ENCODE results near the gene CACFD1.

The CACFD1 gene

GRCh38 chr9:133484671-133485437 is 25.1 kb downstream of the CACFD1 start:
- Mint-ChIP-seq H3K9me3 (no peaks in the 10 kb centered on the region), H3K27me3 (peaks cover 6 to 10% of the 10 kb centered on the region in 2 donors), H3K4me3 (no peak overlapping the region), H3K36me3 (ENCODE audit: insufficient read depth) (no peaks in the 10 kb centered on the region), H3K27ac (no peak overlapping the region), H3K4me1 (ENCODE audit: low read depth in 2 of 2) (peaks cover 6 to 7% of the 10 kb centered on the region in 2 donors)
- DNase-seq (no peak), ATAC-seq (replicated peaks) (no peak)

- no peak overlapping the region for H3K27ac Mint-ChIP-seq
- peak overlapping the region; percentile 59 for H3K4me3 Mint-ChIP-seq
- H3K36me3 Mint-ChIP-seq (ENCODE audit: insufficient read depth), result no peaks in the 10 kb centered on the region
- H3K27me3 Mint-ChIP-seq, result peaks cover 15 to 18% of the 10 kb centered on the region in 2 donors
- DNase-seq (no peak), ATAC-seq (replicated peaks) (peak; percentile 28)
- peaks cover 4% of the 10 kb centered on the region in 2 donors for H3K4me1 Mint-ChIP-seq (ENCODE audit: low read depth in 2 of 2)
- no peaks in the 10 kb centered on the region for H3K9me3 Mint-ChIP-seq
Measured at GRCh38 chr9:133485531-133486260, 25.9 kb downstream of the CACFD1 start.

GRCh38 chr9:133487331-133487725 is 27.6 kb downstream of the CACFD1 start:
- Mint-ChIP-seq H3K4me1 (ENCODE audit: low read depth in 2 of 2) (peaks cover 4% of the 10 kb centered on the region in 2 donors), H3K27me3 (peaks cover 15 to 19% of the 10 kb centered on the region in 2 donors)

GRCh38 chr9:133488686-133489252 is 29.0 kb downstream of the CACFD1 start:
- DNase-seq (no peak), ATAC-seq (replicated peaks) (no peak)
- no peak overlapping the region for H3K27ac Mint-ChIP-seq
- H3K36me3 Mint-ChIP-seq (ENCODE audit: insufficient read depth), result no peaks in the 10 kb centered on the region
- no peaks in the 10 kb centered on the region for H3K9me3 Mint-ChIP-seq
- peaks cover 4% of the 10 kb centered on the region in 2 donors for H3K4me1 Mint-ChIP-seq (ENCODE audit: low read depth in 2 of 2)
- no peak overlapping the region for H3K4me3 Mint-ChIP-seq
- H3K27me3 Mint-ChIP-seq, result peaks cover 15 to 32% of the 10 kb centered on the region in 2 donors

More at GRCh38 chr9:133487331-133487725, 27.6 kb downstream of the CACFD1 start:
- ATAC-seq (replicated peaks) (no peak), DNase-seq (no peak)
- H3K36me3 Mint-ChIP-seq (ENCODE audit: insufficient read depth), result no peaks in the 10 kb centered on the region
- H3K27ac Mint-ChIP-seq, result no peak overlapping the region
- H3K4me3 Mint-ChIP-seq, result no peak overlapping the region
- H3K9me3 Mint-ChIP-seq, result no peaks in the 10 kb centered on the region

- peaks cover 4% of the 10 kb centered on the region in 2 donors for H3K4me1 Mint-ChIP-seq (ENCODE audit: low read depth in 2 of 2)
- H3K36me3 Mint-ChIP-seq (ENCODE audit: insufficient read depth), result no peaks in the 10 kb centered on the region
- DNase-seq (no peak), ATAC-seq (replicated peaks) (no peak)
- H3K4me3 Mint-ChIP-seq, result no peak overlapping the region
- H3K27ac Mint-ChIP-seq, result no peak overlapping the region
- H3K9me3 Mint-ChIP-seq, result no peaks in the 10 kb centered on the region
- peaks cover 15 to 33% of the 10 kb centered on the region in 2 donors for H3K27me3 Mint-ChIP-seq
Measured at GRCh38 chr9:133489253-133490190, 29.7 kb downstream of the CACFD1 start.

- Mint-ChIP-seq H3K36me3 (ENCODE audit: insufficient read depth) (no peaks in the 10 kb centered on the region), H3K27ac (no peak overlapping the region), H3K9me3 (no peaks in the 10 kb centered on the region), H3K4me1 (ENCODE audit: low read depth in 2 of 2) (peaks cover 4% of the 10 kb centered on the region in 2 donors), H3K27me3 (peaks cover 15 to 33% of the 10 kb centered on the region in 2 donors), H3K4me3 (no peak overlapping the region)
- DNase-seq (no peak), ATAC-seq (replicated peaks) (no peak)
Measured at GRCh38 chr9:133490201-133490681, 30.5 kb downstream of the CACFD1 start.

- DNase-seq (no peak), ATAC-seq (replicated peaks) (no peak)
- Mint-ChIP-seq H3K9me3 (no peaks in the 10 kb centered on the region), H3K4me3 (no peak overlapping the region), H3K27me3 (peaks cover 15 to 33% of the 10 kb centered on the region in 2 donors), H3K27ac (no peak overlapping the region), H3K36me3 (ENCODE audit: insufficient read depth) (no peaks in the 10 kb centered on the region), H3K4me1 (ENCODE audit: low read depth in 2 of 2) (peaks cover 2% of the 10 kb centered on the region in 2 donors)
Measured at GRCh38 chr9:133490865-133491655, 31.3 kb downstream of the CACFD1 start.

- no peak overlapping the region for H3K4me3 Mint-ChIP-seq
- peaks cover 15 to 33% of the 10 kb centered on the region in 2 donors for H3K27me3 Mint-ChIP-seq
- H3K4me1 Mint-ChIP-seq (ENCODE audit: low read depth in 2 of 2), result no peaks in the 10 kb centered on the region
- no peak for DNase-seq
- H3K9me3 Mint-ChIP-seq, result no peaks in the 10 kb centered on the region
- H3K36me3 Mint-ChIP-seq (ENCODE audit: insufficient read depth), result no peaks in the 10 kb centered on the region
- no peak overlapping the region for H3K27ac Mint-ChIP-seq
- no peak for ATAC-seq (replicated peaks)
Measured at GRCh38 chr9:133491656-133491925, 31.8 kb downstream of the CACFD1 start.

GRCh38 chr9:133492061-133493021 is 32.6 kb downstream of the CACFD1 start:
- Mint-ChIP-seq H3K4me3 (no peak overlapping the region), H3K4me1 (ENCODE audit: low read depth in 2 of 2) (no peaks in the 10 kb centered on the region), H3K27ac (no peak overlapping the region), H3K36me3 (ENCODE audit: insufficient read depth) (no peaks in the 10 kb centered on the region), H3K9me3 (no peaks in the 10 kb centered on the region), H3K27me3 (peaks cover 16 to 33% of the 10 kb centered on the region in 2 donors)
- no peak for DNase-seq
- no peak for ATAC-seq (replicated peaks)

- Mint-ChIP-seq H3K4me1 (ENCODE audit: low read depth in 2 of 2) (no peaks in the 10 kb centered on the region), H3K4me3 (no peak overlapping the region), H3K27ac (no peak overlapping the region), H3K9me3 (no peaks in the 10 kb centered on the region), H3K27me3 (peaks cover 27 to 37% of the 10 kb centered on the region in 2 donors), H3K36me3 (ENCODE audit: insufficient read depth) (no peaks in the 10 kb centered on the region)
- no peak for DNase-seq
- no peak for ATAC-seq (replicated peaks)
Measured at GRCh38 chr9:133493428-133493827, 33.6 kb downstream of the CACFD1 start.

- ATAC-seq (replicated peaks) (no peak), DNase-seq (no peak)
- Mint-ChIP-seq H3K27ac (no peak overlapping the region), H3K27me3 (peaks cover 31 to 42% of the 10 kb centered on the region in 2 donors), H3K9me3 (no peaks in the 10 kb centered on the region), H3K36me3 (ENCODE audit: insufficient read depth) (no peaks in the 10 kb centered on the region), H3K4me1 (ENCODE audit: low read depth in 2 of 2) (no peaks in the 10 kb centered on the region), H3K4me3 (no peak overlapping the region)
Measured at GRCh38 chr9:133493845-133494540, 34.2 kb downstream of the CACFD1 start.

Measured in effector memory CD8-positive, alpha-beta T cell (primary cell).